Lower leg skin (tissue), 4 donors: ENCODE data around the gene SENP3. TPM values are rescaled to one million over a fixed set of nuclear protein-coding genes. Genes with fewer than 3 reads are reported as not detected.
"Not testable (repeated sequence)": the region's sequence is repeated elsewhere in the genome, so short reads cannot be mapped to it uniquely, and the experiment has no call there.

Experiments used
- DNase-seq, 2 donors: peaks; one replicate each; pipeline ENCODE4 v3.0.0-alpha.2; 2019; ENCODE audit warnings: low spot score in 2 of 2
- H3K4me3 ChIP-seq: fragments of 200-600 bp; sonication (generic); 2 replicates; pipeline ENCODE4 v1.5.1; 2017; ENCODE audit warnings: mild to moderate bottlenecking, low read depth; ENCODE audit not compliant: poor library complexity, severe bottlenecking
- POLR2A ChIP-seq, 2 donors: fragments of 450-650 bp; IDR thresholded peaks; one replicate each; pipeline ENCODE4 v1.6.1; 2016 to 2017; ENCODE audit warnings: antibody characterized with exemption in 2 of 2, mild to moderate bottlenecking in 1 of 2, moderate library complexity in 1 of 2
- WGBS, 2 donors: methylation state at CpG; one replicate each; pipeline ENCODE4 v1.1.5; 2018; 5-methylcytosine and 5-hydroxymethylcytosine counted together
- intact Hi-C: fragments of 100-400 bp; cut with DNase I; formaldehyde crosslinking; loops from one replicate; pipeline ENCODE4 v1.15.0; 2023; ENCODE audit warnings: low total_unique reads
- total RNA-seq, 4 donors: library from RNA; depleted of rRNA; stranded (reverse); fragments of >200 nt; gene quantifications; one replicate each; pipeline ENCODE4 v1.1.0, GENCODE V29; 2016
- TF ChIP-seq, protein P1 (sequence below), 3 donors: fragments of 450-650 bp; IDR thresholded peaks; one replicate each; pipeline ENCODE4 v1.5.1; 2016; ENCODE audit warnings: antibody characterized with exemption in 3 of 3, mild to moderate bottlenecking in 3 of 3, moderate library complexity in 2 of 3

Gene SENP3
- total RNA-seq, 4 donors from 2014 or later = 39.5 to 53.0 (median 48.7) TPM

DNA sequence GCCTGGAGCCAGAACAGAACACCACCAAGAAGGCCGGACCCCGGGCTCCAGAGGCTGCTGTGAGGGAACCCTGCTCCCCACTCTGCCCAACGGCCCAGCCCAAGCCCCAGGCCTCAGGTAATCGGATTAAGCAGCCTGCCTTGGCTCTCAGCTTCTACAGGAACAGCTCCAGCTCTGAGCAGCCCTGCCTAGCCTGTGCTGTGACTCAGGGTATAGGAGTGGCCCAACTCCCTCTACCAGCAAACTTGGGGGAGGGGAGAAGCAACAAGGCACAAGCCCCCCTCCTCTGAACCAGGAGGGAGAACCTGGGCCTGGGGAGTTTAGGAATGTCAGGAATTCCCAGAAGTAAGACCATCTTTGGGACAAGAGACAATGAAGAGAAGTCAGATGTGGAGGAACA, 29.0 kb downstream of the SENP3 start:
- WGBS, 2 donors = 45 to 54% methylated on average over 4 of the region's 4 CpGs
- DNase-seq = peak in 1 of 2 donors; percentile 62
- intact Hi-C loops = no loop called here
- H3K4me3 ChIP-seq = no peak overlapping the region
- TF ChIP-seq, protein P1, sequence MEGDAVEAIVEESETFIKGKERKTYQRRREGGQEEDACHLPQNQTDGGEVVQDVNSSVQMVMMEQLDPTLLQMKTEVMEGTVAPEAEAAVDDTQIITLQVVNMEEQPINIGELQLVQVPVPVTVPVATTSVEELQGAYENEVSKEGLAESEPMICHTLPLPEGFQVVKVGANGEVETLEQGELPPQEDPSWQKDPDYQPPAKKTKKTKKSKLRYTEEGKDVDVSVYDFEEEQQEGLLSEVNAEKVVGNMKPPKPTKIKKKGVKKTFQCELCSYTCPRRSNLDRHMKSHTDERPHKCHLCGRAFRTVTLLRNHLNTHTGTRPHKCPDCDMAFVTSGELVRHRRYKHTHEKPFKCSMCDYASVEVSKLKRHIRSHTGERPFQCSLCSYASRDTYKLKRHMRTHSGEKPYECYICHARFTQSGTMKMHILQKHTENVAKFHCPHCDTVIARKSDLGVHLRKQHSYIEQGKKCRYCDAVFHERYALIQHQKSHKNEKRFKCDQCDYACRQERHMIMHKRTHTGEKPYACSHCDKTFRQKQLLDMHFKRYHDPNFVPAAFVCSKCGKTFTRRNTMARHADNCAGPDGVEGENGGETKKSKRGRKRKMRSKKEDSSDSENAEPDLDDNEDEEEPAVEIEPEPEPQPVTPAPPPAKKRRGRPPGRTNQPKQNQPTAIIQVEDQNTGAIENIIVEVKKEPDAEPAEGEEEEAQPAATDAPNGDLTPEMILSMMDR (IDR thresholded peaks at IDR 0.05) = no peak
- no peak for TF ChIP-seq POLR2A (IDR thresholded peaks at IDR 0.05)

DNA sequence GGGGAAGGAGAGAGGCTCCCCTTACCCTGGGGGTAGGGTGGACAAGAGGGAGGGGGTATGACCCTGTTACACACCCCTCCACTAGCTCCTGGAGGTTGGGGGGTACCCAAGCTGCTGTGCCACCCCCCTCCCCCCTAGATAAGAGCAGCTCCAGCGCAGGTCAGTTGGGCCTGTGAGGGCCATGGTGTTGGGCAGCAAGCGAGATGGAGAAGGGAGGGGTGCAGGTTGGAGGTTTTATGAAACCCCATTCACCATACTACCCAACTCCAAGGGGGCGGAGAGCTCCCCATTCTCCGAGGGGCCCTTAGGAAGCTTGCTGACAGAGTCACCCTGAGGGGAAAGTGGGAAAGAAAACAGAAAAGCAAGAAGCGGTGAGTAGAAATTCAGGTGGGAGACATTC, 29.9 kb downstream of the SENP3 start:
- TF ChIP-seq POLR2A (IDR thresholded peaks at IDR 0.05) = no peak
- TF ChIP-seq, protein P1 (IDR thresholded peaks at IDR 0.05) = no peak
- DNase-seq = peak in 1 of 2 donors; percentile 68
- H3K4me3 ChIP-seq = no peak overlapping the region
- WGBS, 2 donors = 85 to 91% methylated on average over 5 of the region's 5 CpGs
- intact Hi-C loops = no loop called here

DNA sequence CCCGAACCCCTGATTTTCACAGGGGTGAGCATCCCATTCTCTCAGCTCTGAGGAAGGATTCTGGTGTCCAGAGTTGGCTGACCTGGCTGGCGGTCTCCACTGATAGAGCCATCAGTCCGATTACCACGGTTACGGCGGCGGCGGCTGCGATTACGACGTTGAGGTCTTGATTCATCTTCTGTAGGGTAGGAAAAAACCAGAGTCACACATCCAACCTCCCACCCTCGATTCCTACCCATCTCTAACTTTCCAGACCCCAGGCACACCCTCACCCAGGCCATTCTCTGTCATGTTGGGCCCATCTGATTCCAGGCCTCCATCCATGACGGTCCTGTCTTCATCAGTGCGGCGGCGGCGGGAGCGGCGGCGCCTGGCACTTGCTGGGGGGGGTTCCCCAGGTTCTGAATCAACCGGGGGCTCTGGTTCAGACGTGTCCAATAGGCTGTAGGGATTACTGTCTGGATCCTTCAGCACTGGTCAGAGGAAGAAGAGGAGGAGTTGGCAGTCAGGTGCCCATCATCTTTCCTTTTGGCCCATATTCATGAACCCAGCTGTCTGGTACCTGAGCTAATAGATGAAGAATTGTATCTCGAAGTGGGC, 30.8 kb downstream of the SENP3 start:
- WGBS, 2 donors = 91 to 96% methylated on average over 23 of the region's 23 CpGs
- intact Hi-C loops = no loop called here
- no peak for DNase-seq
- H3K4me3 ChIP-seq = no peak overlapping the region
- TF ChIP-seq, protein P1 (IDR thresholded peaks at IDR 0.05) = no peak
- no peak for TF ChIP-seq POLR2A (IDR thresholded peaks at IDR 0.05)

DNA sequence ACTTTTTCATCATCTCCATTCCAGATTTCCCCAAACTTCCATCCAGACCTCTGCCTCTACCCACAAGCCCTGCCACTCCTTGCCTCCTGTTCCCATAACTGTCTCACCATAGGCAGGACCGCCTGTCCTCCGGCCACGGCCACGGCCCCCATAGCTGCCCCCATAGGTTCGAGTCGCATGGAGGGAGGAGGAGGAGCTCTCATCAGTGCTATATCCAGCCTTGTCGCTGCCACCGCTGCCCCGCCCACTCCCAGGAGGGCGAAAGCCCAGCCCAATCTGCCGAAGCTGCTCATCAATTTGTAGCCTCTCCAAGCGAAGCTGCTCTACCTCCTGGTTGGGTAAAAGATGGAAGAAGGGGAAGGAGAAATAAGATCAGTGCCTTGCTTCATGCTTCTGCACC, 31.6 kb downstream of the SENP3 start:
- WGBS, 2 donors = 72 to 85% methylated on average over 12 of the region's 12 CpGs
- DNase-seq = no peak
- TF ChIP-seq, protein P1 (IDR thresholded peaks at IDR 0.05) = no peak
- TF ChIP-seq POLR2A (IDR thresholded peaks at IDR 0.05) = no peak
- intact Hi-C loops = no loop called here
- no peak overlapping the region for H3K4me3 ChIP-seq

DNA sequence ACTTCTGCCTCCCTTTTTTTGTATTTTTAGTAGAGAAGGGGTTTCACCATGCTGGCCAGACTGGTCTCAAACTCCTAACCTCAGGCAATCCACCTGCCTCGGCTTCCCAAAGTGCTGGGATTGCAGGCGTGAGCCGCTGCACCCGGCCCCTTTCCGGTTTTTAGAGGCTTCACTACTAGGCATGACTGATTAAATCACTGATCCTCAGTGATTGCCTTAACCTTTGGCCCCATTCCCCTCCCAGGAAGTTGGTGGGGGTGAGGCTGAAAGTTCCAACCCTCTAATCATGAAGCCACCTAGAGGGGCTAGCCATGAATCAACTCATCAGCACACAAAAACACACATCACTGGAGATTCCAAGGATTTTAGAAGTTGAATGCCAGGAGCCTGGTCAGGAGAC, 35.8 kb downstream of the SENP3 start:
- DNase-seq, intact Hi-C loops, H3K4me3 ChIP-seq: not testable (repeated sequence)
- 55 to 72% methylated on average over 5 of the region's 5 CpGs for WGBS, 2 donors

DNA sequence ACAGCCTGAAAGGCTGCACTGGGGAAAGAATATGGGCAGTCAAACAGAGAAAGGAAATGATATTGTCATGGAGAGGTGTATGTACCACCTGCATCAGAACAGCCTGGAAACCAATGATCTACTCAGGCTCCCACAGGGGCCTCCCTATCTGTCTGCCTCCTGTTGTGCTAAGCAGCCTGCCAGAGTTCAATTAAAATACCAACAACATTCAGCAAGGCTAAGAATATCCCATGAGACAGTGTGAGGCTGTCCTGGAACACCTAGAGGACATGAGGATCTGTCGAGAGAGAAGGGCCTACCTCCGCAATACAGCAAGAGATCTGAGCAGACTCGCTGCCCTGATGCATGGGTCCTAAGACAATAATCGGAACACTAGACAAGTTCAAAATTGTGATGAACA, 44.6 kb downstream of the SENP3 start:
- intact Hi-C loops = no loop called here
- TF ChIP-seq, protein P1 (IDR thresholded peaks at IDR 0.05) = no peak
- TF ChIP-seq POLR2A (IDR thresholded peaks at IDR 0.05) = no peak
- 96 to 97% methylated on average over 4 of the region's 4 CpGs for WGBS, 2 donors
- H3K4me3 ChIP-seq = no peak overlapping the region
- DNase-seq = no peak
